ENCODE measurements around the gene DYNLT2.
A peak's percentile ranks its signal among the peaks of the same experiment; 100 is the strongest.

Gene DYNLT2, protein sequence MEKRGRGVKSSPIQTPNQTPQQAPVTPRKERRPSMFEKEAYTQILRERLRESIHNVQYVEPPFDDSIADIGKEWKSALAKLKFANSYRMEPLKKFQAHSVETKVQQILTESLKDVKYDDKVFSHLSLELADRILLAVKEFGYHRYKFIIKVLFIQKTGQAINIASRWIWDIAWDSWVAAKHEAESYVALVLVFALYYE

DNA sequence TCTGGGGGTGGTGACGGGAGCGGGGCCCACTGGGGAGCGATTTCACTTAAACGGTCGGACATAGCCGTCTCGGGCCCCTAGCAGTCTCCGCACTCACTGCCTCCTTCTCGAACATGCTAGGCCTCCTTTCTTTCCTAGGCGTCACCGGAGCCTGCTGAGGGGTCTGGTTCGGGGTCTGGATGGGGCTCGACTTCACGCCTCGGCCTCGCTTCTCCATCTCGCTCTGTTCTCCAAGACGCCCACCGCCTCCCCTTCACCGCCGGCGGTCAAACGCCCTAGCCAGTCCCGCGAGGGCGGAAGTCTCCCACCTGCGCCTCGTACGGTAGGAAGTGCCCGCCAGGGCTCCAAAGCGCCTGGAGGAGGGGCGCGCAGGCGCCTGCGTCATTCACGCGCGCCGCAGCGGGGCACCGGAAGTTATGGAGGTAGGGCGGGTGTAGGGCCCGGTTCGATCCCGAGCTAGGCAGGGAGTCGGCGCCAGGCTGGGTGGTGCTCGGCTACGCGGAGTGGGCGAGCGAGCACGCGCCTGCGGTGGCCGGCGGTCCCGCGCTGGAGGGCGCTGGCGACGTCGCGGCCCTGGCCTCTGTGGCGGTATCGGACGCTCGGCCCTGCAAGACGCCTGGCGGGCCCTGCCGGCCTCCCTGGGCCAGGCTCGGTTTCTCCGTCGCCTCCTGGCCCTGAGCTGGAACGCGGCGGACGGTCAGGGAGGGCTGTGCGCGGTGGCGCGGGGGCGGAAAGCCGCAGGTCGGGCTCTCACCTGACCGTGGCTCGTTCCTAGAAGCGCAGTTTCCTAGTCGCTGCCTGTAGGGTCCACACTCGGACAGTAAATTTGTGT is at the start of gene DYNLT2, which contains the start of gene ERMARD:
TSS of gene DYNLT2 (minus strand) at position 331 of the 832 bp plus-strand sequence. CDS start at position 217, 114 bp downstream.
TSS of gene ERMARD (plus strand) at position 381 of the 832 bp plus-strand sequence. CDS start at position 417, 36 bp downstream.
- DNase-seq (ENCODE audit: low spot score) = peak; percentile 87

- DNase-seq (ENCODE audit: low spot score) = no peak
Observed at GRCh38 chr6:169800668-169801395, 49.5 kb upstream of the DYNLT2 start.

GRCh38 chr6:169800116-169800667 is 48.8 kb upstream of the DYNLT2 start:
- DNase-seq (ENCODE audit: low spot score) = no peak

DNA sequence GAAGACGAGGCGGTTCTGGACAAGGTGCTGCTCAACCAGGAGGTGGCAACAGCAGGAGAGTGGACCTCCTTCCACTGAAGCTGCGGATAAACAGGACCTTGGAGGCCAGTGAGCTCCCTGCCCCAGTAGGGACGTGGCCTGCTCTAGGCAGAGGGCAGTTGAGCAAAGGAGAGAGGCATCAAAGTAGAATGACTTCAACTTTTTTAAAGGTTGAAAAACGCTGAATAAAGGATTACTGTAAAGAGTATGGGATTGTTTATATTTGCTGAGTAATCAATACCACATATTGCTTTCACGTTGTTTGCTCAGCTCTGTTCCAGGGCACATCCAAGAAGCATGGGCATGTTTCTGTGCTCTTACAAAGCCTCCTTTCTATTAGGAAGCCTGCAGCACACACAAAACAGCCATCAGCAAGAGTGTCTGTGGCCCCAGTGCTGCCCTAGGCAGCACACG is 48.1 kb upstream of the DYNLT2 start:
- DNase-seq (ENCODE audit: low spot score) = no peak

DNA sequence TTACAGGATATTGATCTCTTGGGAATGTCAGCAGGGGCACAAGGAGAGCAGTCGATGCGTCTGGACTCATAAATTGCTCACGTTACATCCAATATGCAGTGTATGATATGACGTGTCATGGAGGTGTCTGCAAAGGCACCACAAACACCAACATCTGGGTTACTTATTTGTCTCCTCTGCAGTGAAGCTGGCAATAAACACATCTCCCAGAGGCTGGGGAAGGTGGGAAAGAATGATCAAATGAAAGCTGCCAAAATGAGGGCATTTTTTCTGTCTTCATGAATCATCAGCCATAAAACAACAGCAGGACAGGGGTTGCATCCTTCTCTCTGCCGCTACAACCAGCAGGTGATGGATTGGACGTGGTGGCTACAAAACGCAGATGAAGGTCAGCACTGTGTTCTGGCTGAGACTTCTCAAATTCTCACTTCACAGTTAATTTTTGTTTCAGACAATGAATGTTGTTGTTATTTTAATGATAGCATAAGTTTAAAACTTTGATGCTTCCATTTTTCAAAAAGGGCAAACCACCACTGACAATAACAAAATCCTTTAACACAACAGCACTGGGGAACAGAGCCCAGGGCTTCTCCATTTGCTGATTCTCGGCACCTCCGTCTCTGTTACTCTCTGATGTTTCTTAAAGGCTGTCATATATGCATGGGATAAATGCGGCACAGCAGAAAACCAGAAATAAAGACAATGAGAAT is 47.5 kb upstream of the DYNLT2 start:
- no peak for DNase-seq (ENCODE audit: low spot score)

DNA sequence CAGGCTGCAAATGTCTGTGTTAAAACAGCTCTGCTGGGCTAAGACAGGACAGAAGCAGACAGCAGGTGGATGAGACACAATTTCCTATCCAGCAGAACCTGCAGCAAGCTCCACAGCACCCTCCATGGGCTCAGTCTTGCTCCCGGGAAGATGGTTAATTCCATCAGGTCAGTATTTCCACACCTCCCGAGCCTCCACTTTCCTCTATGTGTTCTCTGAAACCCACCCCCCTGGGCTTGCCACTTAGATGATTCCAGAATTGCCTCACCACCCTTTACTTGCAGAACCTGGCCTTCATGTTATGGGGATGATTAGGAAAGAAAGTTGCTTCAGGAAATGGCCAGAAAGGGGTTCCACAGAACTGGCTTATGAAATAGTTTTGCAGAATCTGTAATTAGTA is 43.8 kb upstream of the DYNLT2 start:
- DNase-seq (ENCODE audit: low spot score) = no peak

DNA sequence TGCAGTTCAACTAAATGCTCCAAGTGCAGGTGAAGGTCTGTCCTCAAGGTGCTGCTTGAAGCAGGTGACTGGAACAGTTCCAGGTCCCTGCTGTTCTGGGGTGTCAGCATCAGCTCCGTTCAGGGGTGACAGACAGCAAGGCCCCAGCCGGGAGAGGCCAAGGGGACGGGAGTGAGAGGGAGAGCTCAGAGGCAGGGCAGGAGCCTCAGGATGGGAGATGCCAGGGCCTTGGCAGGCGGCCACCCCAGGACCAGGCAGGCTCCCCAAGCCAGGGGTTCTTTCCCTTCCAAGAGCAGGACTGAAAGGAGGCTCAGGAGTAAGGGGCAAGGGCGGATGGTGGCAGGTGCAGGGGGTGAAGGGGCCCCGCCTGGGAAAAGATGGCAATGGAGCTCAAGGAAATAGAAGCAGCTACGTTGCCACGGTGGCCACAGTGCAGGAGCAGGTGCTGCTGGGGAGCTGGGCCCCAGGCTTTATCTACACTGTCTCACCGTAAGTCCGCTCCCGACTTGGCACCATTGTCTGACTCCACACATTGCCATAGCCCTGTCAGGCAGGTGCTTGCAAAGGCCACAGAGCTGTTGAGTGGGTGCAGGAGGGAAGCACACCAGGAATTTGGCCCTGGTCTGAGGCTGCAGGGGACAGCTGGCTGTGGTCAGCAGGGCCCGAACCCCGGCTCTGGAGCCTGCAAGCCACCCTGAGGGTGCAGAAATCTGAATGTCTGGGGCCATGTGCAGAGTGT is 43.1 kb upstream of the DYNLT2 start:
- DNase-seq (ENCODE audit: low spot score) = no peak

- no peak for DNase-seq (ENCODE audit: low spot score)
Observed at GRCh38 chr6:169793408-169793807, 42.0 kb upstream of the DYNLT2 start.

DNA sequence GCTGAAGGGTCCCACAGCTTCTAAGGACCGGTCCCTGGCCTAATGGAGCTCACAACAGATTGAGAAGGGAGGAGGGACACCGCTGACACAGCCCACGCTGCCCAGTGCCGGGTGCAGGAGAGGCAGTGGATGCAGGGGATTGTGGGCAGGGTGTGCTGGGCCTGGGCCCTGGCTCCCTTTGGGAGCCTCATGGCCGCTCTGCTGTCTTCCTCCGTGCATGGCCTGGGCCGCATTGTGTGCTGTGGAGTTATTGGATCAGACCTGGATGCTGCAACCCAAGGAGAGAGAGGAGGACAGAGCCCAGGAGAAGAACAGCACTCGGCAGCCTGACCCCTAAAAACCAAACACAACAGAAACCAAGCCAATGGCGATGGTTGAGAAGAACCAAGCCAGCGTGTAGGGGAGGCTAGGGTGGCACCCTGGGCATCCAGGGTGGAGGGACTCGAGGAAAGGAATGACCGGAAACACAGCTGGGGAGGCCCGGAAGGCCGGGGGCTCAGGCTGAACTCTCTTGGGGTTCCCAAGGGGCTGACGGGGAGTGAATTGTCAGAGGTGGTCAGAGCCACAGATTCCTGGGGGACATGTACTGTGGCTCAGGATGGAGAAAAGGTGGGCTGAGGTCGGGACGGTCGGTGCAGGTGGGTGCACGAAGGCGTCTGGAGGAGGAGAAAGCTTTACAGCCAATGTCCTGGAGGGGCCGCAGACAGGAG is 41.1 kb upstream of the DYNLT2 start:
- no peak for DNase-seq (ENCODE audit: low spot score)

- DNase-seq (ENCODE audit: low spot score) = no peak
Observed at GRCh38 chr6:169791721-169792131, 40.4 kb upstream of the DYNLT2 start.

DNA sequence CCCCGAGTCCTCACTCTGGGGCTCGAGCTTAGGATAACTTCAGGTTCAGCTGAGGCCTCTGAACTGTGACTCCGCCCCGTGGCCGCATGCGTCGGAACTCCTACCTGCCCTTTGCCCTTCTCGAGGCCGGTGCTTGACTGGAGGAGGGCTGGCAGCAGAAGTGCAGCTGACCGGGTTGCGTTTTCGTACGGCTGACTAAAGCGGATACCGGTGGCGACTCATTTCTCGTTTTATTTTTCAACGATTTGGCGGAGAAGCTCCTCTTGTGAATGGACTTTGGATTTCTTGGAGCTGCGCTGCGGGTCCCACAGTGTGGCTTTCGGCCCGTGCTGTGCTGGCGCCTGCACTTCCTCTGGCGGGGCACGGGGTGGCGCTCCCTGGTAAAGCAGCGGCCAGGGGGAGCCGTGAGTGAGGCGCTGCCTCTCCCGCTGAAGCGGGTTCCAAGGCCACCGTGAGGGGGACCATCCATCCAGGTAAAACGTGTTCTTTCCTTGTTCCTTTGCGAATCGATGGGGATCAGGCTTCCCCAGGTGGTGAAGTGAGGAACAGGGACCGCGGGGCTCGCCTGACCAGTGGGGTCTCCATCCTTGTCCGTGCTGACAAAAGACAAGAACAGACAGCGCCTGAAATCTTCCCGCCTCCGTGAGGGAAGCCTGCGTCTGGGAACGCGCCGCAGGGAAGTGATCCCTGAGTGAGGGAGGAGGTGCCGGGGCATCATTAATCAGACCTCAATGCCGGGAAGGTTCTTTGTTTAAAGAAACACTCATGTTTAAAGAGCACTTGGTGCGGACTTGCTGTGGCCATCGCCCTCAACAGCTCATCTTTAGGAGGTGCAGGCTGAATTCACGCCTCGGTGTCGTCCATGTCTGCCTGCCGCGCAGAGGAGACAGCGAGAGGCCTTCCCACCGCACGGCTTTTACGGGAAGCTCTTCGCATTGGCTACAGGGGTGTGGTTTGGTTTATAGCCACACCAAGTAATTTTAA is 38.9 kb upstream of the DYNLT2 start:
- peak; percentile 72 for DNase-seq (ENCODE audit: low spot score)

DNA sequence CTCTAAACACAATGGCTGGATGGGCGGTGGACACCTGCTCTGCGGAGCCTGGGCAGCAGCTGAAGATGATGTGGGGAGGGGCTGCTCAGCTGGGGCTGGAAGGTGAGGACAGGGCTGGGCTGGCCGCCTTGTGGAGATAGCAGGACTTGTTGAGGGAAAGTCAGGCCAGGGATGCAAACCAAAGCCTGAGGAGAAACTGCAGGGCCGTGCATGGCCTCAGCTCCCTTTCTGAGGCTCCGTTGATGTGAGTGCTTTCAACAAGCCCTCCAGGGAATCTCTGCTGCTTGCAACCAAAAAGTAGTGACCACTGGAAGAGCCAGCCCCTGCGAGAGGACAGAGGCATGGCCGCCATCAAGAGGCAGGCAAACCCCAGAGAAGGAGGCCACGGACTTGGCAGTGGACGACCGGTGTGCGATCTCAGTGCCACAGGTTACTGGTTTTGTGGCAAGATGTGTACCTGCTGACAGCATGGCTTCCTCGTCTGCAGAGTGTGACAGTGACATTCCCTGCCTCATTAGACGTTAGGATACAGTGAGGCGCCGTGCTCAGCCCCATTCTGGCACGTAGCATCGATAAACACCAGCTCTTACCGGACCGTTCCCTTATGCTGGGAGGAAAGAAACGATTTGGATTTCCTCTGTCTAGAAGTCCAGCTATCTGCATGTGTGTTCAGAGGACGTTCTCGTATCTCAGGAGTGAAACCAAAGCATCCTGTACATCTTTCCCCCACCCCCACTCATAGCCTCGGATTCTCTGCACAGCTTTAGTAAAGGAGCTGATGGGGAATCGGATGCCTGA is 38.0 kb upstream of the DYNLT2 start:
- no peak for DNase-seq (ENCODE audit: low spot score)

GRCh38 chr6:169788809-169789145 is 37.4 kb upstream of the DYNLT2 start:
- DNase-seq (ENCODE audit: low spot score) = no peak

DNA sequence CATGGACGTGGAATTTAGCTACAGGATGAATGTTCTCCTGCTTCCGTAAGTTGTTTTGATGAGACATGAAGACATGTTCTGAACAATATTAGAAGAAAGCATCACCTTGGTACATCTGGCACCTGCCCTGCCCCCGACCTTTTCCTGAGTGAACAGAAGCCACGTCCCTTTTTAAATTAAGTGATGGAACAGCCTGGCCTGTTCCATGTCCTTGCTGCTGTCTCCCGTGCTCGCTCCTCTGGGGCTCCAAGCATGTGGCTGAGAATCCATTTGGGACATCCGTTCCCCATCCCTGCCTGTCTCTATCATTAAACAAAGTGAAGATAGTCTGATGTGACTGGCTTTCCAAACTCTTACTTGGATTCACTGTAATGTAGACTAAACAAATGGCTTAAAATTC is 36.4 kb upstream of the DYNLT2 start:
- DNase-seq (ENCODE audit: low spot score) = no peak

GRCh38 chr6:169786349-169786748 is 35.0 kb upstream of the DYNLT2 start:
- DNase-seq (ENCODE audit: low spot score) = no peak

DNA sequence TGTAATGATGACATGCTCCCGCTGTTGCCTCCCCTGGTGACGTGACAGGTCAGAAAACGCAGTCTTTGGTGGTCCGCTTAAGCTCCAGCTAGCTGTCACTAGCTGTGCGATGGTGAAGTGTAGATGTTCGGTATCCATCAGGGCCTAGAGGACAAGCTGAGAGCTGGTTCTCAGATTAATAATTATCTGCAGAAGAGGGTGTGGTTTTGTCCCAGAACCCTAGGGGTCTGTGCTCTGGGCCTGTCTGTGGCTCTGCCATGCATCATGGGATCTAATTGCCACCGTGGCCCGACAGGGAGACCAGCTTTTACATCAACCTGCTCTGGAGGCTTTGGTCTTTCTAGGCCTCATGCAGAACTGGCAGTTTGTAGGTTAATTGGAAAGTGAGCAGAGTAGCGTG is 34.2 kb upstream of the DYNLT2 start:
- no peak for DNase-seq (ENCODE audit: low spot score)

- DNase-seq (ENCODE audit: low spot score) = no peak
Observed at GRCh38 chr6:169784821-169785340, 33.5 kb upstream of the DYNLT2 start.
